HEK293 (cell line): ENCODE results near the gene SIPA1.
A peak's percentile ranks its signal among the peaks of the same experiment; 100 is the strongest.

Experiments
- CTCF ChIA-PET: fragments of 350-600 bp; formaldehyde crosslinking; extraction: SDS; loops from one replicate; lab custom pipeline; 2021; ENCODE audit warnings: antibody characterized with exemption; lab: Yijun Ruan, JAX
- POLR2A ChIA-PET: fragments of 300-600 bp; formaldehyde crosslinking; extraction: SDS; loops from one replicate; lab custom pipeline; 2020; ENCODE audit warnings: antibody characterized with exemption, inconsistent platforms; lab: Yijun Ruan, JAX
- H3K27ac ChIP-seq: fragments of 200-500 bp; sonication (Bioruptor generic); 2 replicates; pipeline ENCODE4 v1.5.1; 2014; ENCODE audit warnings: low read depth, low read length, control low read depth, inconsistent platforms; ENCODE audit errors: extremely low read depth
- H3K36me3 ChIP-seq, 2 experiments: fragments of 200-500 bp in 1 of 2; sonication (Bioruptor generic) in 1 of 2; 1 replicate in 1 of 2; 2 replicates in 1 of 2; pipeline ENCODE4 v1.5.1; 2014 to 2017; ENCODE audit warnings: inconsistent platforms in 2 of 2, low read length in 2 of 2; ENCODE audit not compliant: control insufficient read depth in 2 of 2, insufficient read depth in 1 of 2
- H3K4me1 ChIP-seq: fragments of 200-500 bp; sonication (Bioruptor generic); 2 replicates; pipeline ENCODE4 v1.5.1; 2014; ENCODE audit warnings: mild to moderate bottlenecking, low read length, inconsistent platforms; ENCODE audit not compliant: control insufficient read depth, insufficient read depth
- H3K4me3 ChIP-seq: 2 replicates; pipeline ENCODE4 v1.5.1; 2011; ENCODE audit warnings: low read depth, mild to moderate bottlenecking, control low read depth, low read length, moderate library complexity
- H3K9me3 ChIP-seq: fragments of 200-500 bp; sonication (Bioruptor generic); 2 replicates; pipeline ENCODE4 v1.5.1; 2014; ENCODE audit warnings: low read depth, low read length, inconsistent platforms; ENCODE audit not compliant: control insufficient read depth, insufficient read depth
- EGR2 ChIP-seq: fragments of 450-650 bp; formaldehyde crosslinking; IDR thresholded peaks from 2 replicates; pipeline ENCODE4 v1.5.1; 2016; ENCODE audit warnings: low read depth, missing biosample characterization, missing genetic modification characterization
- FEZF1 ChIP-seq: fragments of 450-650 bp; formaldehyde crosslinking; IDR thresholded peaks from 2 replicates; pipeline ENCODE4 v1.5.1; 2016; ENCODE audit warnings: missing biosample characterization, missing genetic modification characterization
- GLIS1 ChIP-seq: fragments of 450-650 bp; formaldehyde crosslinking; IDR thresholded peaks from 2 replicates; pipeline ENCODE4 v1.5.1; 2016; ENCODE audit warnings: missing biosample characterization, missing genetic modification characterization
- GLIS2 ChIP-seq: fragments of 450-650 bp; formaldehyde crosslinking; IDR thresholded peaks from 2 replicates; pipeline ENCODE4 v1.5.1; 2016; ENCODE audit warnings: missing biosample characterization, missing genetic modification characterization
- KLF1 ChIP-seq: fragments of 450-650 bp; formaldehyde crosslinking; IDR thresholded peaks from 2 replicates; pipeline ENCODE4 v1.5.1; 2016; ENCODE audit warnings: missing biosample characterization, missing genetic modification characterization
- REPIN1 ChIP-seq: fragments of 450-650 bp; formaldehyde crosslinking; IDR thresholded peaks from 2 replicates; pipeline ENCODE4 v1.5.1; 2017; ENCODE audit warnings: missing biosample characterization, missing genetic modification characterization, low read depth
- SETDB1 ChIP-seq: IDR thresholded peaks from one replicate; pipeline ENCODE4 v1.6.1; 2017; ENCODE audit warnings: mild to moderate bottlenecking, low read length, moderate library complexity, mixed read lengths; ENCODE audit not compliant: insufficient read length
- TCF7L2 ChIP-seq: IDR thresholded peaks from 2 replicates; pipeline ENCODE4 v1.6.1; 2011; ENCODE audit warnings: low read depth, mild to moderate bottlenecking, inconsistent platforms, low read length, moderate library complexity, borderline replicate concordance
- ZBTB48 ChIP-seq: fragments of 450-650 bp; formaldehyde crosslinking; IDR thresholded peaks from 2 replicates; pipeline ENCODE4 v1.5.1; 2016; ENCODE audit warnings: missing biosample characterization, missing genetic modification characterization
- ZBTB8A ChIP-seq: fragments of 450-650 bp; formaldehyde crosslinking; IDR thresholded peaks from 2 replicates; pipeline ENCODE4 v1.5.1; 2016; ENCODE audit warnings: missing biosample characterization, missing genetic modification characterization
- ZFHX2 ChIP-seq: fragments of 450-650 bp; formaldehyde crosslinking; conservative IDR thresholded peaks from 2 replicates; pipeline ENCODE4 v1.5.1; 2016; ENCODE audit warnings: missing biosample characterization, missing genetic modification characterization
- ZIC2 ChIP-seq: fragments of 450-650 bp; formaldehyde crosslinking; IDR thresholded peaks from 2 replicates; pipeline ENCODE4 v1.5.1; 2016; ENCODE audit warnings: missing biosample characterization, missing genetic modification characterization
- ZNF132 ChIP-seq: fragments of 450-650 bp; formaldehyde crosslinking; IDR thresholded peaks from 2 replicates; pipeline ENCODE4 v1.5.1; 2017; ENCODE audit warnings: missing biosample characterization, missing genetic modification characterization, borderline replicate concordance
- ZNF140 ChIP-seq: fragments of 450-650 bp; formaldehyde crosslinking; IDR thresholded peaks from 2 replicates; pipeline ENCODE4 v1.5.1; 2016; ENCODE audit warnings: missing biosample characterization, missing genetic modification characterization
- ZNF24 ChIP-seq: fragments of 450-650 bp; formaldehyde crosslinking; IDR thresholded peaks from 2 replicates; pipeline ENCODE4 v1.5.1; 2016; ENCODE audit warnings: missing biosample characterization, missing genetic modification characterization
- ZNF274 ChIP-seq, 2 experiments: fragments of 200-500 bp in 1 of 2; fragments of 450-650 bp in 1 of 2; sonication (Bioruptor generic) in 1 of 2; formaldehyde crosslinking in 1 of 2; IDR thresholded peaks; 2 replicates each; pipeline versions ENCODE4 v1.5.1 to v1.6.1; 2014 to 2016; ENCODE audit warnings: borderline replicate concordance in 1 of 2, inconsistent platforms in 1 of 2, low read length in 1 of 2, missing biosample characterization in 1 of 2, missing genetic modification characterization in 1 of 2
- ZNF549 ChIP-seq: fragments of 450-650 bp; IDR thresholded peaks from 2 replicates; pipeline ENCODE4 v1.5.1; 2018; ENCODE audit warnings: missing biosample characterization, missing genetic modification characterization, mild to moderate bottlenecking, inconsistent platforms, moderate library complexity
- ZNF558 ChIP-seq: fragments of 450-650 bp; formaldehyde crosslinking; IDR thresholded peaks from 2 replicates; pipeline ENCODE4 v1.5.1; 2016; ENCODE audit warnings: missing biosample characterization, missing genetic modification characterization
- ZNF626 ChIP-seq: fragments of 450-650 bp; sonication (Bioruptor Pico); formaldehyde crosslinking; IDR thresholded peaks from 2 replicates; pipeline ENCODE4 v1.5.1; 2018; ENCODE audit warnings: missing biosample characterization, missing genetic modification characterization, inconsistent platforms
- ZNF654 ChIP-seq: fragments of 450-650 bp; formaldehyde crosslinking; IDR thresholded peaks from 2 replicates; pipeline ENCODE4 v1.5.1; 2016; ENCODE audit warnings: low read depth, missing biosample characterization, missing genetic modification characterization
- ZNF660 ChIP-seq: fragments of 450-650 bp; IDR thresholded peaks from 2 replicates; pipeline ENCODE4 v1.5.1; 2018; ENCODE audit warnings: missing biosample characterization, mild to moderate bottlenecking, missing genetic modification characterization
- ZNF830 ChIP-seq: fragments of 450-650 bp; IDR thresholded peaks from 2 replicates; pipeline ENCODE4 v1.5.0; 2018; ENCODE audit warnings: missing biosample characterization, missing genetic modification characterization, low read depth, mild to moderate bottlenecking, moderate library complexity
- TF ChIP-seq, protein P1 (sequence below): fragments of 450-650 bp; formaldehyde crosslinking; IDR thresholded peaks from 2 replicates; pipeline ENCODE4 v1.5.1; 2017; ENCODE audit warnings: missing biosample characterization, missing genetic modification characterization
- TF ChIP-seq, protein P2 (sequence below): fragments of 450-650 bp; IDR thresholded peaks from 2 replicates; pipeline ENCODE4 v1.5.1; 2018; ENCODE audit warnings: missing biosample characterization, missing genetic modification characterization
- TF ChIP-seq, protein P3 (sequence below): fragments of 450-650 bp; formaldehyde crosslinking; conservative IDR thresholded peaks from 2 replicates; pipeline ENCODE4 v1.5.1; 2016; ENCODE audit warnings: low read depth, missing biosample characterization, missing genetic modification characterization

SIPA1 gene

DNA sequence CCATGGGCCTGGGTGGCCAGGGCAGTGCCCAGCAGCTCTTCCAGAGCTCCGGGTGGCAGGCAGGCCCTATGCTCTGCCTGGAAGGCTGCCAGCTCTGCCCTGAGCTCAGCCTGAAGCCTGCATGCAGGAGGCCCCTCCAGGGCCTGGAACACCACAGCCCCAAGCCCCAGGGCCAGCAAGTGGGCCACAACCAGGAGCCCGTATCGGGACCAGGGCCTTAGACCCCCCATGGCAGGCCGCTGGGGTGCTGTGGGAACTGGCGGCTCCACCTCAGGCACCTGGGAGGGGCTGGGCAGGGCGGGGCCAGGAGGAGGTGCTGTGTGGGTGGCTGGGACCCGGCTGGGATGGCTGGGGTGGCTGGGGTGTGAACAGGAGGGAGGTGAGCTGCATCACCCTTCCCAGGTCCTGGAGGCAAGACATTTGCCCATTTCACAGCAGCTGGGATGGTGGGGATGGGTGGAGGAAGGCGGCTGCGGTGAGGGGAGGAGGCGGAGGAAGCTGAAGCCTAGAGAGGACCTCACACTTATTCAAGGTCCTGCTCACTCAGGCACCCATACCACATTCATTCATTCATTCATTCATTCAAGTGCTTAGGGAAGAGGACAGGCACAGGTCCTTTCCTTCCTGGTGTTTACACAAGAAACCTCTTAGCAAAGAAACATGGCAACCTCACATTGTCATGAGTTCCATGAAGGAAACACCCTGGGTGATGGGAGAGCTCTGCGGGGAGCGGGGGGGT, 42.2 kb upstream of the SIPA1 start, which contains the start of gene KCNK7:
Gene KCNK7, minus strand, starts transcription at position 258 of the 739 bp plus-strand sequence. Its CDS starts 28 bp downstream, at position 230.
- Histone ChIP-seq H3K27ac (no peak within 1 kb of the TSS), H3K4me3 (no peak within 1 kb of the TSS), H3K9me3 (no peaks in the 10 kb centered on the region), H3K4me1 (no peaks in the 10 kb centered on the region), H3K36me3 (peaks cover 0 to 24% of the 10 kb centered on the region in 2 experiments; a peak in 1 of 3 replicates)
- peak; percentile 83 for TF ChIP-seq KLF1 (tag by site-specific recombination)
- TF ChIP-seq EGR2 (tag by site-specific recombination), result peak; percentile 49; the same call in 1 of the 2 replicates
- TF ChIP-seq ZBTB8A, result peak; percentile 23; the same call in 1 of the 2 replicates
- TF ChIP-seq ZNF660, result no peak
- TF ChIP-seq ZNF24, result peak; percentile 89; the same call in 1 of the 2 replicates
- TF ChIP-seq, protein P1, sequence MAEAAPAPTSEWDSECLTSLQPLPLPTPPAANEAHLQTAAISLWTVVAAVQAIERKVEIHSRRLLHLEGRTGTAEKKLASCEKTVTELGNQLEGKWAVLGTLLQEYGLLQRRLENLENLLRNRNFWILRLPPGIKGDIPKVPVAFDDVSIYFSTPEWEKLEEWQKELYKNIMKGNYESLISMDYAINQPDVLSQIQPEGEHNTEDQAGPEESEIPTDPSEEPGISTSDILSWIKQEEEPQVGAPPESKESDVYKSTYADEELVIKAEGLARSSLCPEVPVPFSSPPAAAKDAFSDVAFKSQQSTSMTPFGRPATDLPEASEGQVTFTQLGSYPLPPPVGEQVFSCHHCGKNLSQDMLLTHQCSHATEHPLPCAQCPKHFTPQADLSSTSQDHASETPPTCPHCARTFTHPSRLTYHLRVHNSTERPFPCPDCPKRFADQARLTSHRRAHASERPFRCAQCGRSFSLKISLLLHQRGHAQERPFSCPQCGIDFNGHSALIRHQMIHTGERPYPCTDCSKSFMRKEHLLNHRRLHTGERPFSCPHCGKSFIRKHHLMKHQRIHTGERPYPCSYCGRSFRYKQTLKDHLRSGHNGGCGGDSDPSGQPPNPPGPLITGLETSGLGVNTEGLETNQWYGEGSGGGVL (tag by site-specific recombination), result peak; percentile 52; the same call in 1 of the 2 replicates
- TF ChIP-seq REPIN1 (tag by site-specific recombination), result no peak
- no peak for TF ChIP-seq ZNF830 (tag by site-specific recombination)
- TF ChIP-seq GLIS1 (tag by site-specific recombination), result peak; percentile 76
- TF ChIP-seq GLIS2 (tag by site-specific recombination), result peak; percentile 70
- peak; percentile 63 for TF ChIP-seq ZIC2 (tag by site-specific recombination)
- TF ChIP-seq, protein P2, sequence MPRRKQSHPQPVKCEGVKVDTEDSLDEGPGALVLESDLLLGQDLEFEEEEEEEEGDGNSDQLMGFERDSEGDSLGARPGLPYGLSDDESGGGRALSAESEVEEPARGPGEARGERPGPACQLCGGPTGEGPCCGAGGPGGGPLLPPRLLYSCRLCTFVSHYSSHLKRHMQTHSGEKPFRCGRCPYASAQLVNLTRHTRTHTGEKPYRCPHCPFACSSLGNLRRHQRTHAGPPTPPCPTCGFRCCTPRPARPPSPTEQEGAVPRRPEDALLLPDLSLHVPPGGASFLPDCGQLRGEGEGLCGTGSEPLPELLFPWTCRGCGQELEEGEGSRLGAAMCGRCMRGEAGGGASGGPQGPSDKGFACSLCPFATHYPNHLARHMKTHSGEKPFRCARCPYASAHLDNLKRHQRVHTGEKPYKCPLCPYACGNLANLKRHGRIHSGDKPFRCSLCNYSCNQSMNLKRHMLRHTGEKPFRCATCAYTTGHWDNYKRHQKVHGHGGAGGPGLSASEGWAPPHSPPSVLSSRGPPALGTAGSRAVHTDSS (tag by site-specific recombination), result no peak
- peak; percentile 62 for TF ChIP-seq ZFHX2
- CTCF ChIA-PET, result interaction anchor here (0.6 to 1.0 kb wide), 4 partner anchors 9 to 472 kb away, joined by 3 to 5 read pairs (median 4); no protein-coding TSS in a partner anchor
- POLR2A ChIA-PET, result interaction anchor here (0.6 to 1.4 kb wide), 9 partner anchors 10 to 632 kb away, joined by 3 to 9 read pairs (median 6); partner anchors contain the start of genes KAT5, MAP3K11 and PCNX3

DNA sequence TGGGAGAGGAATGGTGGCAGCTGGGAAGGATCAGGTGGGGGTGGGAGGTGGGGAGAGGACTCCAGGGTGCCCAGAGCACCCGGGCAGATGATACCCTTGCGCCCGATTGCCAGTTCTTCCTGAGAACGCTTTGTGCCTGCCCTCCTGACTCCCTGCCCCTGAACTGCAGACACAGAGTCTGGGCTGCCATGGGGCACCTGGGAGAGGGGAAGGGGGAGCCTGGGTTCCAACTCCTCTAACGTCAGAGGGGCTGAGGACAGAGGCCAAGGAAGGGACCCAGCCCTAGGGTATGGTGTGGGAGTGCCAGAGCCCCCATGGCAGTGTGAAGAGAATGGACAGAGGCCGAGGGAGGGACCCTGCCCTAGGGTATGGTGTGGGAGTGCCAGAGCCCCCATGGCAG, 41.4 kb upstream of the SIPA1 start:
- TF ChIP-seq ZNF626 (no peak), TCF7L2 (no peak), ZBTB48 (tag by site-specific recombination) (no peak), ZNF132 (no peak), EGR2 (tag by site-specific recombination) (no peak), ZNF274 (IDR thresholded peaks at IDR 0.05; ENCODE audit: low read length) (no peak), ZNF274 (tag by site-specific recombination; IDR thresholded peaks at IDR 0.05; ENCODE audit: borderline replicate concordance) (no peak), ZNF558 (tag by site-specific recombination) (no peak), ZNF654 (no peak), ZNF549 (tag by site-specific recombination) (no peak), FEZF1 (tag by site-specific recombination) (no peak), ZNF140 (tag by site-specific recombination) (no peak), SETDB1 (no peak)
- TF ChIP-seq, protein P3, sequence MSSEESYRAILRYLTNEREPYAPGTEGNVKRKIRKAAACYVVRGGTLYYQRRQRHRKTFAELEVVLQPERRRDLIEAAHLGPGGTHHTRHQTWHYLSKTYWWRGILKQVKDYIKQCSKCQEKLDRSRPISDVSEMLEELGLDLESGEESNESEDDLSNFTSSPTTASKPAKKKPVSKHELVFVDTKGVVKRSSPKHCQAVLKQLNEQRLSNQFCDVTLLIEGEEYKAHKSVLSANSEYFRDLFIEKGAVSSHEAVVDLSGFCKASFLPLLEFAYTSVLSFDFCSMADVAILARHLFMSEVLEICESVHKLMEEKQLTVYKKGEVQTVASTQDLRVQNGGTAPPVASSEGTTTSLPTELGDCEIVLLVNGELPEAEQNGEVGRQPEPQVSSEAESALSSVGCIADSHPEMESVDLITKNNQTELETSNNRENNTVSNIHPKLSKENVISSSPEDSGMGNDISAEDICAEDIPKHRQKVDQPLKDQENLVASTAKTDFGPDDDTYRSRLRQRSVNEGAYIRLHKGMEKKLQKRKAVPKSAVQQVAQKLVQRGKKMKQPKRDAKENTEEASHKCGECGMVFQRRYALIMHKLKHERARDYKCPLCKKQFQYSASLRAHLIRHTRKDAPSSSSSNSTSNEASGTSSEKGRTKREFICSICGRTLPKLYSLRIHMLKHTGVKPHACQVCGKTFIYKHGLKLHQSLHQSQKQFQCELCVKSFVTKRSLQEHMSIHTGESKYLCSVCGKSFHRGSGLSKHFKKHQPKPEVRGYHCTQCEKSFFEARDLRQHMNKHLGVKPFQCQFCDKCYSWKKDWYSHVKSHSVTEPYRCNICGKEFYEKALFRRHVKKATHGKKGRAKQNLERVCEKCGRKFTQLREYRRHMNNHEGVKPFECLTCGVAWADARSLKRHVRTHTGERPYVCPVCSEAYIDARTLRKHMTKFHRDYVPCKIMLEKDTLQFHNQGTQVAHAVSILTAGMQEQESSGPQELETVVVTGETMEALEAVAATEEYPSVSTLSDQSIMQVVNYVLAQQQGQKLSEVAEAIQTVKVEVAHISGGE (tag by site-specific recombination), result no peak
- H3K27ac ChIP-seq, result no peak overlapping the region
- H3K36me3 ChIP-seq, result peaks cover 0 to 28% of the 10 kb centered on the region in 2 experiments; a peak in 1 of 3 replicates
- POLR2A ChIA-PET, result interaction anchor here (0.6 to 1.4 kb wide), 3 partner anchors 20 to 632 kb away, joined by 3 to 6 read pairs (median 3); no protein-coding TSS in a partner anchor
- H3K4me3 ChIP-seq, result no peak overlapping the region
- H3K9me3 ChIP-seq, result no peaks in the 10 kb centered on the region
- no peaks in the 10 kb centered on the region for H3K4me1 ChIP-seq
- CTCF ChIA-PET, result no interaction called here
